NK-92 (cell line): ENCODE data around the gene CD4.

Experiments
- DNase-seq: peaks from one replicate; lab custom pipeline; 2025; ENCODE audit not compliant: unreplicated experiment; lab: John Stamatoyannopoulos, UW

Gene CD4

DNA sequence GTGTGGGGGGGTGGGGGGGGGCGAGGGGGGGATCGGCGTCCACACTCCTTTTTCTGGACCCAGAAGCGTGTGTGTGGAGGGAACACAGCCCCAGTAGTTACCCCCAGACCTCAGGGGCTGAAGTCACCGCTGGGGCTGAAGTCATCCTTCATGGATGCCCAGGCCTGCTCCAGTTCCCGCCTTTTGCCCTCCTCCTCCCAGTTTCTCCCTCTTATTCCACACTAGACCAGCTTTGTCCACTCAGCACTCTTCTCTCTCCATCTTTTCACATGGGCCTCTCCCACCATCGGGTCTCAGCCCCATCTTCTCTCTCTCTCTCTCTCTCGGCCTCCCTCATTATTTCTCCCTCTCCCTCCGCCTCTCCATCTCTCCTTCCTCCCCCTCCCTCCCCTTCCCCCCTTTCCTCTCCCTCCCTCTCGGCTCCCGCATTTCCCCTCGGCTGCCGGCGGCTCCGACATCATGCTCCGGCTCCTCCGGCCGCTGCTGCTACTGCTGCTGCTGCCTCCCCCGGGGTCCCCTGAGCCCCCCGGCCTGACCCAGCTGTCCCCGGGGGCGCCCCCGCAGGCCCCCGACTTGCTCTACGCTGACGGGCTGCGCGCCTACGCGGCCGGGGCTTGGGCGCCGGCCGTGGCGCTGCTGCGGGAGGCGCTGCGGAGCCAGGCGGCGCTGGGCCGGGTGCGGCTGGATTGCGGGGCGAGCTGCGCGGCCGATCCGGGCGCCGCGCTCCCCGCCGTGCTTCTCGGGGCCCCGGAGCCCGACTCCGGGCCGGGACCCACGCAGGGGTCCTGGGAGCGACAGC, 38.9 kb downstream of the CD4 start, which contains the start of gene P3H3:
Gene P3H3, plus strand, starts transcription at position 426 of the 799 bp plus-strand sequence. Its CDS starts 34 bp downstream, at position 460.
- no peak for DNase-seq

DNA sequence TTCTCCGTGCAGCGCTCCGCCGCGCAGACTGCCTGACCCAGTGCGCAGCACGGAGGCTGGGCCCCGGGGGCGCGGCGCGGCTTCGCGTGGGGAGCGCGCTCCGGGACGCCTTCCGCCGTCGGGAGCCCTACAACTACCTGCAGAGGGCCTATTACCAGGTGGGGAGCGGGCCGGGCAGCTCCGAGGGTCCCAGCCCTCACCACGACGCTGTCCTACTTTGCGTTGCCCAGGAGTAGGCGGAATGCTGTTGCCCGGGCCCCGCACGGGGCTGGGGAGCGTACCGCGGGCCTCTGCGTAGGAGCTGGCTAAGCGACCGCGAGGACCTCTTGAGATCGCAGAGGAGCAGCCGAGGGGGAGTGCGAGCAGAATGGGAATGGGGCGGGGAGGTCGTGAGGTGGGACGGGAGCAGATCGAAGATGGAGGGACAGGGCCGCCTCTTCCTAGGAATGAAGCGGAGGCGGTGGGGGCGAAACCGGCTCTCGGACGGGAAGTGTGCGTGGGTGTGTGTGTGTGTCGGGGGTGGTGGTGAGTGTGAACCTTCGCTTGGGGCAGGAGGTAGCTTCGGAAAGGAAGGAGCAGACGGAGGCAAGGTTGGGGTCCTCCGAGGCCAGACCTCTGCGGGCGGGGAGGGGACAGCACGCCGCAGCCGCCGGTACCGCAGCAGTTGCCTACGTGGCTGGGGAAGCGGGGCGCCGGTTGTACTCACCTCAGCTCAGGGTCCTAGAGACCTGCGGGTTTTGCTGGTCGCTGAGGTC, 39.6 kb downstream of the CD4 start:
- DNase-seq, result no peak

DNA sequence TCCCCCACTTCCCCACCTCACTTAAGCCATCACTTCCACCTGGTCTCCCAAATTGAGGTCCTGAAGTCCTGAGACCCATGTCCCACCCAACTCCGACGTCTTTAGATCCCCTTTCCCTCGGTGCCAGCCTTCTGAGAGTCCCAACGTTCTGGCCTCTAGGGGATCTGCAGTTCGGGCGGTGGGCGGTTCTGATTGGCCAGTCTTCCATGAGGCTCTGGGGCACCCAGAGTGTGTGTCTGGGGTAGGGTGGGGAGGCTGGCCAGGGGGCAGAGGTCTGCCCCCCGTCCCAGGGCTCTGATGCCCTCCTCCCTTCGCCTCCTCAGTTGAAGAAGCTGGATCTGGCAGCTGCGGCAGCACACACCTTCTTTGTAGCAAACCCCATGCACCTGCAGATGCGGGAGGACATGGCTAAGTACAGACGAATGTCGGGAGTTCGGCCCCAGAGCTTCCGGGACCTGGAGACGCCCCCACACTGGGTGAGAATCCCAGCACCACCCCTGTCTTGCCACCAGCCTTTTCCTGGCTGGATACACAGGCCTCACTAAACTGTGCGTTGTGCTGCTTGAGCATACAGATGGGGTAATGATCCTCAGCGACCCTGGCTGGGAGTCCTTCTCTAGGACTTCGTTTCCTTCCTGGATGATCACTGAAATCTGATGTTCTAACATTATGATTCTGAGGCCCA, 40.4 kb downstream of the CD4 start:
- DNase-seq, result no peak

DNA sequence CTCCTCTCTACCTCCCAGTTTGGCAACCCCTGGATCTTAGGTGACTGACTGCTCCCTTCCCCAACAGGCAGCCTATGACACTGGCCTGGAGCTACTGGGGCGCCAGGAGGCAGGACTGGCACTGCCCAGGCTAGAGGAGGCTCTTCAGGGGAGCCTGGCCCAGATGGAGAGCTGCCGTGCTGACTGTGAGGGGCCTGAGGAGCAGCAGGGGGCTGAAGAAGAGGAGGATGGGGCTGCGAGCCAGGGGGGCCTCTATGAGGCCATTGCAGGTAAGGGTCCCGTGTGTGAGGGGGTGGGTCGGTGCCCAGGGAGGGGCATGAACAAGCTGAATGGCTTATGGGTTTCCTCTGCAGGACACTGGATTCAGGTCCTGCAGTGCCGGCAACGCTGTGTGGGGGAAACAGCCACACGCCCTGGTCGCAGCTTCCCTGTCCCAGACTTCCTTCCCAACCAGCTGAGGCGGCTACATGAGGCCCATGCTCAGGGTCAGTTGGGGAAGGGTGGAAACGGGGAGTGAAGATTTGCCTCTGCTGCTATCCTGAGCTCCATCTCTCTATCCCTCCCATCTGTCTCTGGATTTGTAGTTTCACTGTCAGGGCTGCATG, 41.1 kb downstream of the CD4 start:
- DNase-seq, result no peak

DNA sequence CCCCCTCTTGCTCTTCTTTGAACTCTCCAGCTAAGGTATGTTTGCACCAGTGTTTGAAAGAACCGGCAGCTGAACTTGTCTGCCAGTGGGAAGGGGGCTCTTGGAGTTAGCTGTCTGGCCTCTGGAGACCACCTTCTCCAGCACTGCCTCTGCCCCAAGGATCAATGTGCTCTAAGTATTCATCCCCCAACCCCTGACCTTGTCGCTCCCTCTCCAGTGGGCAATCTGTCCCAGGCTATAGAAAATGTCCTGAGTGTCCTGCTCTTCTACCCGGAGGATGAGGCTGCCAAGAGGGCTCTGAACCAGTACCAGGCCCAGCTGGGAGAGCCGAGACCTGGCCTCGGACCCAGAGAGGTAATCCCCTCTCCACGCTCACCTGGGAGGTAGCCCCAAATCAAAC, 41.7 kb downstream of the CD4 start:
- no peak for DNase-seq

DNA sequence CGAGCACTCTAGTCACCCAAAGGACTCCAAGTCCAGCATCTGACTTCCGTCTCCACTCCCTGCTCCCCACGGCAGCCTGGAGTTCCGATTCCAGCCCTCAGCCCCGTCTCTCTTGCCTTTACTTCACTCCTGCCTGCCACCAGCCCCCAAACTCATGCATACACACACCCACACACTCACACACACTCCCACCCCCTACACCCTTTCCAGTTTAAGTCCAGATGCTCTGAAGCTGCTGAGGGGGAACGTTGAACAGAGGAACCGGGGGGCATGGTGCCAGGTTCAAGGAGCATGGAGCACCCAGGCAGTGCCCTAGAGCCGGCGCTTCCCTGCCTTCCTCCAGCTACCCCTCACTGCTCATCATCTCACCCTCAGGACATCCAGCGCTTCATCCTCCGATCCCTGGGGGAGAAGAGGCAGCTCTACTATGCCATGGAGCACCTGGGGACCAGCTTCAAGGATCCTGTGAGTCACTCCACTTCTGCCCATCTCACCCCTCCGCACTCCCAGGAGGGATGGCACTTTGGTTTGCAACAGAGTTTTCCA, 42.2 kb downstream of the CD4 start:
- DNase-seq, result no peak

DNA sequence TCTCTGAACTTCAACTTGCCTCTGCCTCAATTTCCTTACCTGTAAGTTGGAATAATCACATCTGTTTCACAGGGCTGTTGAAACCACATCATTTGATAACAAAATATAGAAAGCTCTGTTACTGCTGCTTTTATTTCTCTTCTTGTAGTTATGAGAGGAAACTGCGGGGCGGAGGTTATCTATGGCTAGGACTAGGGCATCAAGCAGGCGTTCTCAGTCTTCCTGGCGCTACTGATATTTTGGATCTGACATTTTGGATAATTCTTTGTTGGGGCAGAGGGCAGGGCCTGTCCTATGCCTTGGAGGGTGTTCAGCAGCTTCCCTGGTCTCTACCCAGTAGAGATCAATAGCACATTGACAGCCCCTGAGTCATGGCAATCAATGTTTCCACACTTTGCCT, 42.8 kb downstream of the CD4 start:
- no peak for DNase-seq

DNA sequence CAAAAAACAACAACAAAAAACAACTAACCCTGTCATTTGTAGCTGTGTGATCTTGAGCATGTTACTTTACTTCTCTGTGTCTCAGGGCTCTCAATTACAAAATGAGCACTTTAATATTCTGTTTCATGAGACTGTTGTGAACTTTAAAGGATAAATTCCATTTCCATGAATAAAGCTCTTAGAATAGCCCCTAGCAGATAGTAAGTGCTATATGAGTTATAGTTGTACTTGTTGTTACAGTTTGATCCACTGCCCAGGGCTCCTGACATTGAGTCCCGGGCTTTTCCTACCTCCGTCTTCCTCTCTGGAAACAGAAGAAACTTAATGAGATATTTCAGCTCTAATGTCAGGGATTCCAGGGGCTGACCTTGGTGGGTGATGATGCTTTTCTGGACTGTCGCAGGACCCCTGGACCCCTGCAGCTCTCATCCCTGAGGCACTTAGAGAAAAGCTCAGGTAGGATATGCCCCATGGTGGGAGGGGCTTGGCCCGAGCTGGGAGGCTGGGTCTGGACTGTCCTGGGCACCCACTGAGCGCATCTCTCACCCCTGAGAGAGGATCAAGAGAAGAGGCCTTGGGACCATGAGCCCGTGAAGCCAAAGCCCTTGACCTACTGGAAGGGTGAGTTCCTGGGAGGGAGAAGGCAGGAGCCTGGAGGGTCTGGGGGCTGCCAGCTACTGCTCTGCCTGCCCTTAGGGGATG, 44.0 kb downstream of the CD4 start:
- DNase-seq, result no peak

DNA sequence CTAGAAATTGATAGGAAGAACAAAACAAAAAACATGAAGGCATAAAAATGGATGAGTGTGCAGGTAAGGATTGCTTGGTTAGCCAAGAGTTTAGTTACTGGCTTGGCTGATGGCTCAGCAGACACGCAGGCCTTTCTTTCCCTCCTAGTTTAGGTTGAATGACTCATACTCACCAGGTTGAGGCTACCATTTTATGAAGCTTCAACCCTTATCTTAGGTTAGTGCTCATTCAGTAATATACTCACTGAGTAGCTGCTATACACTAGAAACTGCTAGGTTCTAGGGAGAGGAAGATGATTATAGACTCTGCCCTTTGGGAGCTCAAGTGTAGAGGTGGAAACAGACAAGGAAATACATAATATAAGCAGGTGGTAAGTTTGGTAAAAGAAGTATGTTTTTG, 44.9 kb downstream of the CD4 start:
- no peak for DNase-seq

DNA sequence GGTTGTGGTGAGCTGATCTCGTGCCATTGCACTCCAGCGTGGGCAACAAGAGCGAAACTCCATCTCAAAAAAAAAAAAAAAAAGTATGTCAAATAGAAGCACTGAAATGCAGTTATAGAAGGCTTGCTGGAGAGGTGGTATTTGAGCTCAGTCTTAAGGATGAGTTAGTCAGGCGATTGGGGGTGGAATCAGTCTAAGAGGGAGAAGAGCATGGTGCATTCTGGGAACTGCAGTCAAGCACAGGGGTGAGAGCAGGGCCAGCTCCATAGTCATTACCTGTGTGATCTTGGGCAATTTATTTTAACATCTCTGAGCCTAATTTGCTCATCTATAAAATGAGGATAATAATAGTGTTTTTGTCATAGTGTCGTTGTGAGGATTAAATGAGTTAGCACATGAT, 45.5 kb downstream of the CD4 start:
- DNase-seq, result no peak

DNA sequence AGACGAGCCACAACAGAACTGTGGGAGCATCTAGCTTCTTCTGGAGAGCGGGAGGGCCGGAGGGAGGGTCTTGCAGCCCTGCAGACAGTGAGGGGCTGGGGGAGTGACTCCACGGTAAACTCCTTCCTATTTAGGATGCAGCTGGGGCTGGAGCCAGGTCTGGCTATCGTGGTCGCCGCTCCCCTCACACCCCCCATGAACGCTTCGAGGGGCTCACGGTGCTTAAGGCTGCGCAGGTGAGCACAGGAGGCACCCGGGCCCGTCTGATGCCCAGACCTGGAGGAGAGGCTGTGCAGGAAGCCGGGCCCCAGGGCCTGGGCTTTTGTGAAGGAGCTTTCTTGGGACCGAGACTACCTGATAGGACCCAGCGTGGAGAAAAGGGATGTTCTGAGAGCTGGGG, 47.5 kb downstream of the CD4 start:
- no peak for DNase-seq

DNA sequence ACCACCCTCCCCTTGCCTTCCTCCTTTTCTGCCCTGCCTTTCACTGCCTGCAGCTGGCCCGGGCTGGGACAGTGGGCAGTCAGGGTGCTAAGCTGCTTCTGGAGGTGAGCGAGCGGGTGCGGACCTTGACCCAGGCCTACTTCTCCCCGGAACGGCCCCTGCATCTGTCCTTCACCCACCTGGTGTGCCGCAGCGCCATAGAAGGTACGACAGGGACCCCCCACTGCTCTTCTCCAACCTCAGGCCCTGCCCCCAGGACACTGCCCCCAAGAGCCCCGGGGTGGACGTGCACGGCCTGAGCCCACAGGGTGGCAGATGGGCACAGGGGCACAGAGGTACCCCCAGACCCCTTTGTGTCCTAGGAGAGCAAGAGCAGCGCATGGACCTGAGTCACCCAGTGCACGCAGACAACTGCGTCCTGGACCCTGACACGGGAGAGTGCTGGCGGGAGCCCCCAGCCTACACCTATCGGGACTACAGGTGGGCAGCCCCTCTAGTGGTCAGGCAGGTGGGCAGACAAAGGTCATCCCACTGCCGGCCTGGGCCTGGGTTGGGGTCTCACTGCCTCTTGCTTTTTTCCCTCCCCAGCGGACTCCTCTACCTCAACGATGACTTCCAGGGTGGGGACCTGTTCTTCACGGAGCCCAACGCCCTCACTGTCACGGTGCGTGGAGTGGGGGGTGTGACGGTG, 48.2 kb downstream of the CD4 start:
- no peak for DNase-seq

DNA sequence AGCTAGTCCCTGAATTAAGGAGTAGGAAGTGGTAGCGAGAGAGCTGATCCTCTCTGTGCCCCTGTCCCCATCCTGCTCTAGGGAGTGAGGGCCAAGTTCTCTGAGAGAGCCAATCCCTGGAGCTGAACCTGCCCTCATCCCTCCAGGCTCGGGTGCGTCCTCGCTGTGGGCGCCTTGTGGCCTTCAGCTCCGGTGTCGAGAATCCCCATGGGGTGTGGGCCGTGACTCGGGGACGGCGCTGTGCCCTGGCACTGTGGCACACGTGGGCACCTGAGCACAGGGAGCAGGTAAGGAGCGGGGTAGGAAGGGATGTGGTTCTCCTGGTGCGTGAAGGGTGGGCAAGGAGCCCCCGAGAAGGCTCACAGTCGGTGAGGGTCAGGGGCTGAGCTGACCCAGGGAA, 49.5 kb downstream of the CD4 start:
- DNase-seq, result no peak

DNA sequence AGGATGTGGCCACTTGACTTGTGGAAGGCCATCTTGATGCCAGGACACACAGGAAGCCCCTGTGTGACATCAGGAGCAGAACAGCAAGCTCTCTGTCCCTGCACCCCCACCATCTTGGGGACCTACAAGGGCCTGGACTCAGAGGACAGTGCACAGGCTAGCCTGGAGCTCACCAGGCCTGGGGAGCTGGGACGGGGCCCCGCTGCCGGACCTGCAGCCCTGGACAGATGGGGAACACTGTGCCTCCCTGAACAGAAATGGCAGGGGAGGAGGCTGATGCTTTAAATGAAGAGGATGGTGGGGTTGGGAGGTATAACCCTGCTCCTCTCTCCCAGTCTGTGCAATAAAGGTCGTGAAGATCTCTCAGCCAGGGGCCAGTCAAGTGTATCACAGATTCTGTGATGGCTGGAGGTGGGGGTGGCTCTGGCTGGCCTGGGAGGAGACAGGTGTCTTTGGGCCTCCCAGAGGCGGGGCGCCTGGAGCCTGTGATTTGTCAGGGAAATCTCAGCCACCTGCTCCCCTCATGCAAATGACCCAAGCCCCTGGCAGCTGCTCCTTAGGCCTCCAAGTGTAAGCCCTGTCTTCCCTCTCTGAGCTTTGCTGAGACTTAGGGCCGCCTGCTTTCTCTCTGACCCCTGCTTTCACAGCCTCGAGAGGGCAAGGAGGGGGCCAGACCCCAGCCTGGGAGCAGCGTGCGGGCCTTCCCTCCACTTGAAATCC, 50.3 kb downstream of the CD4 start:
- no peak for DNase-seq

DNA sequence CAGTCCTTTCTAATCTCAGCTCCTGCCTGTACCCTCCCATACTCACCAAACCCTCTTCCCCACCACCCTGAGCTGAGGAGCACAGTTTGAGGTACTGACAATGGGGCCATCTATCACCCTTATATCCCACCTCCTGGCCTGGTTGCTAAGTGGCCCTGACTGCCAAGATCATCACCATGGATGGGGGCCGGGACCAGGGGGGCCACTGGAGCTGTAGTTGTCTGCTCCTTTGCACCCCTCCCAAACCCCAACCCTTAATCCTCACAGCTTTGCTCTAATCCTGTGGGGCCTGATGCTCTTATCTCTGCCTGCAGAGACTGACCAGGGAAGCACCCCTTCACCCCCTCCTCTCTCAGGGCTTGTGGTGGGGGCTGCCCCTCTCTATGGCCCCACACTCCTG, 51.0 kb downstream of the CD4 start:
- no peak for DNase-seq

DNA sequence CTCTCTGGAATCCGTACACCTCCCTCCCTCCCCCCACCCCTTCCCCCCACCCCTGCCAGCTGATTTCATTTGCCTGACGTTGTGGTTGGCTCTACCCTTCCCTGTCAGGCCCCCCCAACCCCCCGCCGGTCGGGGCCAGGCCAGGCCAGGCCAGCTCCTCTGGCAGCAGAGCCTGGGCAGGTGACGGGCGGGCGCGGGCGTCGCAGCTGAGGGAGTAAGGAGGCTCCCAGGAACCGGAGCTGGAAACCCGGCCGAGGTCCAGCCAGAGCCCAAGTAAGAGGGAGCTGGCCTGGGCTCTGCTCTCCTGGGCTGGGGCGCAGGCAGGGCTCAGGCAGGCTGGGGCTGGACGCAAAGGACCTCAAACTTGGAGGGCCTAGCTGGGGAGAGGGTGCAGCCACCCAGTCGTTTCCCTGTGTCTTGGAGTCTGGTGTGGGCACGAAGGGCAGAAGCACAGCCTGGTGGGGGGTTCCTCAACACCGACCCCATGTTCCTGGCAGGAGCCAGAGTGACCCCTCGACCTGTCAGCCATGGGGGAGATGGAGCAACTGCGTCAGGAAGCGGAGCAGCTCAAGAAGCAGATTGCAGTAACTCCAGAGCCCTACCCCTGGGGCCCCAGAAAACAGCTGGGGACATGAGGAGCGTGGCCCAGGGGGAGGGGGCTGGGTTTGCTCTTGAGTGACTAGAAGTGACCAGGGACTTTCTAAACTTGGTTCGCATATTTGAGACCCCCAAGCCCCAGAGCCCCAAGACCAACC, 51.6 kb downstream of the CD4 start, which contains the start of gene GNB3:
Gene GNB3, plus strand, starts transcription at position 165 of the 755 bp plus-strand sequence. Its CDS starts 363 bp downstream, at position 528.
- no peak for DNase-seq

DNA sequence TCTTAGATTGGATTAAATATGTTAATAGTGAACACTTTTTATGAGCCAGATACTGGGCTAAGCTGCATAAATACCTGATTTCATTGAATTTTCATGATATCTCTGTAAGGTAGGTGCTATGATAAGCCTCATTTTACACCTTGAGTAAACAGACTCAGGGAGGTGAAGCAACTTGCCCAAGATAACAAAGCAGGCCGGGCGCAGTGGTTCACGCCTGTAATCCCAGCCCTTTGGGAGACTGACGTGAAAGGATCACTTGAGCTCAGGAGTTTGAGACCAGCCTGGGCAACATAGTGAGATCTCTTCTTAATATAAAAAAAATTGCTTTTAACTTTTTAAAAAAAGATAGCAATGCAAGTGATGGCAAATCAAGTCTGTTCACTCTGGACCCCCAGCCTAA, 52.7 kb downstream of the CD4 start:
- no peak for DNase-seq

DNA sequence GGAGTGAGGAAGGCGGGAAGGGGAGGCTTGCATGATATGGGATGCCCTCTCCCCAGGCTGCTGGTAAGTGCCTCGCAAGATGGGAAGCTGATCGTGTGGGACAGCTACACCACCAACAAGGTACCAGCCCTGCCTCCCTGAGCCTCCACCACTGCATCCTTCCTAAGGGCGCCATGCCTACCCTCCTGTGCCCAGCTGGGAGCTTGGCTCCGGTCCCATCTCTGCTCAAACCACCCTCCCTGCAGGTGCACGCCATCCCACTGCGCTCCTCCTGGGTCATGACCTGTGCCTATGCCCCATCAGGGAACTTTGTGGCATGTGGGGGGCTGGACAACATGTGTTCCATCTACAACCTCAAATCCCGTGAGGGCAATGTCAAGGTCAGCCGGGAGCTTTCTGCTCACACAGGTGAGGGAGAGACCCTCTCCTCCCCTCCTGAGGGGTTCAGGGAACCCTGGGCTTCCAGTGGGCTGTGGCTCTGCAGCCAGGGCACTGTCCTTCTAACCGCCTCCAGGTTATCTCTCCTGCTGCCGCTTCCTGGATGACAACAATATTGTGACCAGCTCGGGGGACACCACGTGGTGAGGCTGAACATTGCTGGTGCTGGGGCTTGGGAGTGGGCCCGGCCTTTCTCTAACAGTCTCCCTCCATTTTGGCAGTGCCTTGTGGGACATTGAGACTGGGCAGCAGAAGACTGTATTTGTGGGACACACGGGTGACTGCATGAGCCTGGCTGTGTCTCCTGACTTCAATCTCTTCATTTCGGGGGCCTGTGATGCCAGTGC, 54.0 kb downstream of the CD4 start:
- DNase-seq, result no peak
